ENCODE measurements around the gene OR10D3.
"Not testable (repeated sequence)": the region's sequence is repeated elsewhere in the genome, so short reads cannot be mapped to it uniquely, and the experiment has no call there.

OR10D3 gene

GRCh38 chr11:124183068-124183467, at the start of gene OR10D3:
TSS of gene OR10D3 (plus strand) at chr11:124183345. CDS start at chr11:124185270, 1,925 bp downstream.
- no peak for DNase-seq

GRCh38 chr11:124143034-124143433, 40.1 kb upstream of the OR10D3 start:
- DNase-seq, result no peak

DNA sequence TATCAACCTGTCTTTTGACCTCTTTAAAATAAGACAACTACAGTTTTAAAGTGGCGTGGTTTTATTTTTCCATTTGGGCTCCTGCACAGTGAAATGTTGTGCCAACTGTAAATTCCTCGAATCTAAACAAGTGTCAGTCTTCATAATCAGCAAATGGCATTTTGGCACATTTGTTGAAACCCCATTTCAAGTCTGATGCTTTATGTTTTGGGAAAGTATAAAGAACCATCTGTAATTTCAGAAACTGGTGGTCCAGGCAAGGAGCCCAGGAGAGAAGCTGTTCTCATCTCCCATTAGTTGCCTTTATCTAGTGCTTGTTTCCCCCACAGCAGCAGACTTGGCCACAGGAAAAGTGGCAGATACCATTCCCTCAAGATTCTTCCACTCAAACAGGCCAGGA, 35.2 kb upstream of the OR10D3 start:
- no peak for DNase-seq

DNA sequence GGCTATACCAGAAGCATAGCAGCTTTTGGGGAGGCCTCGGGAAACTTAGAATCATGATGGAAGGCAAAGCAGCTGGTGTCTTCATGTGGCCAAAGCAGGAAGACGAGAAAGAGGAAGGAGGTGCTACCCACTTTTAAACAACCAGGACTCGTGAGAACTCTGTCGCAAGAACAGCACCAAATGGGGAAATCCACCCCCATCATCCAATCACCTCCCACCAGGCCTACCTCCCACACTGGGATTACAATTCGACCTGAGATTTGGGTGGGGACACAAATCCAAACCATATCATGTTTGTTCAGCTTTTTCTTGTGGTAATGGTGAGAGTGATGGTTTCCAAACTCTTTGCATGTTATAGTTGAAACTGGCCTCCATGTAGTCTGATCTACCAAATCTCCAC, 32.5 kb upstream of the OR10D3 start:
- no peak for DNase-seq

DNA sequence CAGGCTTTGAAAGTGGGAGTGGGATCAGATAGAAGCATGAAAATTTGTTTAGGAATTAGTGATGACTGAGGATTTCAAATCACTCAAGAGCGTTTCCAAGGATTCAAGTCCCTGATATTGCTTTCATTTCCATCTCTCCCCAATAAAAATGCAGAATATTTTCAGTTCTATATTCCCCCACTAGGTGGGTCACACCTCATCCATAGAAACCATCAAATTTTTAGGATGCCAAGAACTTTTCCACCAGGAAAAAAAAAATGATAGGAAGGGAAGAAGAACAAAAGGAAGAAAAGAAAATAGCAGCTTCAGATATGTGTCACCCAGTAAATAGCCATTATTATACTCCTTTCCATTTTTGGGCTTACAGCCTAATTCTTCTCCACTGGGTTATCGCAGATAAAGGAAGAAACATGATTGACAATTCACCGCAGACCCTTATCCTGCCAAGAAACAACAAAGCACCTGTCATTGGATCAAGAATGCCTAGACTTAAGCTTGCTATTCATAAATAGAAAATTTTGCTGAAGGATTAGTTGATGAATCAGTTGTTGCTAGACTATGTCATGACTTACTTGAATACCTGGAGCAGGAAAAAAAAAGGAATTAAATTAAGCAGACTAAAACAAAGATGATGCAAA, 30.3 kb upstream of the OR10D3 start:
- no peak for DNase-seq

GRCh38 chr11:124153821-124154220, 29.3 kb upstream of the OR10D3 start:
- DNase-seq, result no peak

DNA sequence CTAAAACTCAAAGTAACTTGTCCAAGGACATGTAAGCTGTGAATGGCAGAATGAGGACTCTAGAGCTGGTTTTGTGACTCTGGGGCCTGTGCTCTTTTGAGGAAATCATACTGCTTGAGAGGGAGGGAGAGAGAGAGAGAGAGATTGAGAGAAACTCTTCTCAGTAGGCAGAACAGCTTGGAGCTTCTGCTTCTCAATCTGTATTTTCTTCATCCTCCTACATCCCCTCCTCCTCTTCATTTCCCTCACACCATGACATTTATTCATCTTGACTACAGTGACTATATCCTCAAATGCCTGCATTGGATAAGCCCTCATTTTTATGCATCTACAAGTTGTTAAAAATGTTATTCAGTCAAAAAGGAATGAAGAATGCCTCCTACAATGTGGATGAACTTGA, 23.7 kb upstream of the OR10D3 start:
- no peak for DNase-seq

DNA sequence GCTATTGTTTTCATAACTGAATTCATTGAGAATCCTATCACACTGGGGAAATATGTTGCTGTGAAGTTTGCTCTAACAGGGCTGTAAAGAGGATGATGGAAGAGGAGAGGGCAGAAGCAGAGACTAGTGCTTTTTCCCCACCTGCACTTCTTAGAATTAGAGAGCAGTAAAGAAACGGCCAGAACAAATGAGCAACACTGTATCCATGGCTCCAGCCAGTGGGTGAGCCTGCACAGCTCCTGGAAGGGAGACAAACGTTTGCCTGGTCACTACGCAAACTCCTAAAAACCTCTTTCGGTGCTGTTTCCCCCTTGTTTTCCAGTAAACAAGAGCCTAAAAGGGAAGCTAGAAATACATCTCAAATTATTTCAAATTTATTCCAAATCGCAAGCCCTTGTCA, 22.2 kb upstream of the OR10D3 start:
- no peak for DNase-seq

DNA sequence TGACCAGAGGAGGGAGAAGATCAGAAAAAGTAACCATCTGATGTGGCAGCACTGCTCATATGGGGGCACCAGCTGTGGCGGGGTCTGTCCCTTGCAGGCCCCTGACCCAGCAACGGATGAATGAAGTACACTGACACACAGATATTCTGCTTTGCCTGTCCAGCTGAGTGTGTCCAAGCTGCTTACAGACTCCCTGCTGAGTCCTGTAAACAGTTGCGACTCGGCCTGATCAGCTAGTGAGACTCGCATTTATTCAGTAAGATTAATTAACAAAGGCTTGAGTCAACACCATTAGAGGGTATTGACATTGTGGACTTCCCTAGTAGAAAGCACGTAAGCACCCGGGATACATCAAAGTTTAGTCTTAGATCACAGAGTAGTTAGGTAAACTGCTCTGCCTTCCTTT, 15.3 kb upstream of the OR10D3 start:
- DNase-seq, result peak; percentile 8 to 65

- DNase-seq, result peak in 1 of 2 experiments; percentile 21
These were observed 14.3 kb upstream of the OR10D3 start for GRCh38 chr11:124168796-124169195.

DNA sequence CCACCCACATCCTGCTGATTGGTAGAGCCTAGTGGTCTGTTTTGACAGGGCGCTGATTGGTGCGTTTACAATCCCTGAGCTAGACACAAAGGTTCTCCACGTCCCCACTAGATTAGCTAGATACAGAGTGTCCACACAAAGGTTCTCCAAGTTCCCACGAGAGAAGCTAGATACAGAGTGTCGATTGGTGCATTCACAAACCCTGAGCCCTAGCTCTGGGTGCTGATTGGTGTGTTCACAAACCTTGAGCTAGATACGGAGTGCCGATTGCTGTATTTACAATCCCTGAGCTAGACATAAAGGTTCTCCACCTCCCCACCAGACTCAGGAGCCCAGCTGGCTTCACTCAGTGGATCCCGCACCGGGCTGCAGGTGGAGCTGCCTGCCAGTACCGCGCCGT, 12.8 kb upstream of the OR10D3 start:
- DNase-seq, result not testable (repeated sequence)

DNA sequence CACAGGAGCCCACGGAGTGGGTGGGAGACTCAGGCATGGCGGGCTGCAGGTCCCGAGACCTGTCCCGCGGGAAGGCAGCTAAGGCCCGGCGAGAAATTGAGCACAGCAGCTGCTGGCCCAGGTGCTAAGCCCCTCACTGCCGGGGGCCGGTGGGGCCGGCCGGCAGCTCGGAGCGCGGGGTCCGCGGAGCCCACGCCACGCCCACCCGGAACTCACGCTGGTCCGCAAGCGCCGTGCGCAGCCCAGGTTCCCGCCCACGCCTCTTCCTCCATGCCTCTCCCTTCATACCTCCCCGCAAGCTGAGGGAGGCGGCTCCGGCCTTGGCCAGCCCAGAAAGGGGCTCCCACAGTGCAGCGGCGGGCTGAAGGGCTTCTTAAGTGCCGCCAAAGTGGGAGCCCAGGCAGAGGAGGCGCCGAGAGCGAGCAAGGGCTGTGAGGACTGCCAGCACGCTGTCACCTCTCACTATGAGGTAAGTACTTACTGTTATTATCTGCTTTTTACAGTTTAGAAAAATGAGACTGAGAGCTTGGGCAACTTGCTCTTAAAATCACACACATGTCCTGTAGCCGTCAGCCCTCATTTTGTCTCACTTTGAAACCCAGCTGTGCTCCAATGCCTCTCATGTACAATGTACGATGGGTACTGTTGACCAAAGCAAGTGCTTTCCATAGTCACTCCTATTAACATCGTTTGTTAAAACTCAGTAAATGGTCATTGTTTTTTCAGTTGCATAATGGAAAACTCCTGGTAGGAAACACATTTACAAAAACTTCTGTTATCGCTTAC, 12.2 kb upstream of the OR10D3 start:
- DNase-seq, result no peak

- DNase-seq, result peak; percentile 6 to 39
These were observed 11.0 kb upstream of the OR10D3 start for GRCh38 chr11:124172101-124172500.

DNA sequence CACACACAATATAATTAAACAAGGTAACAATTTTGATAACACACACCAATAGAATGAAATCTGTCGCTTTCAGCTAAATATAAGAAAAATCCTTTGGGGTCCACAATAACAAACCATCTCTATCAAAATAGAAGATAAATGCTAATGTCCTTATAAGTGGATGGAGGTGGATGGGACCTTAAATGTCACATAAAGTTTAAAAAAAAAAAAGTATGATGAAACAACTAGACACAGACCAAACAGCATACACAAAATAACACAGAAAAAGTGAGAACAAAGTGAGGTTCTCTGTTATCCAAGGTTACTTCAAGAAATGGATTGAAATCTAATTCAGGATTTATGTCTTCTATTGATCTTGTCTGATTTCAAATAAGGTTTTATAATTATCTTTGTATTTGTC, 10.5 kb upstream of the OR10D3 start:
- DNase-seq, result no peak

DNA sequence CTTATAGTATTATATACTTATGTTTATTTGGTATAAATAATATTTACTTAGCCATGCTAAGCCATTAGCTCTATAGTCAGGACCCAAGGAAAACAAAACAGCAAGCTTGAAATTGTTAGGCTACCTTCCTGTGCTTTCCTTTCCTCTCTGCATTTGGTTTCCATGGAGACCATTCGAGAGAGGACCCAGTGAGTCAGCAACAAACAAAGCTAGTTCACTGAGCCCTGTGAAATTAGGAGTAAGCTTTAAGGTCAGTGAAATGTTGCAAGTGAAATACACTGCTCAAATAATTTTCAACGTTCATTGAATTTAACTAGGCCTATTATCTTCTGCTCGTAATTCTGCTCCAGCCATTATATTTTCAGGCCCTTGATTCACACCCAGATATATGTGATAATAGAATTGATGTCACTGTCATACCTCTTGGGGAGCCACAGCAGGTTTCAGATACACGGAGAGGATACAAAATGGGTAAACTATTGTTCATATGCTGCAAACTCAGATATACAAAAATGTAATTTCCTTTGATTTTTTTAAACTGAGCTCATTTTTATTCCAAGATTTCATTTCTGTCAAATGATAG, 9.1 kb upstream of the OR10D3 start:
- peak; percentile 64 to 91 for DNase-seq

DNA sequence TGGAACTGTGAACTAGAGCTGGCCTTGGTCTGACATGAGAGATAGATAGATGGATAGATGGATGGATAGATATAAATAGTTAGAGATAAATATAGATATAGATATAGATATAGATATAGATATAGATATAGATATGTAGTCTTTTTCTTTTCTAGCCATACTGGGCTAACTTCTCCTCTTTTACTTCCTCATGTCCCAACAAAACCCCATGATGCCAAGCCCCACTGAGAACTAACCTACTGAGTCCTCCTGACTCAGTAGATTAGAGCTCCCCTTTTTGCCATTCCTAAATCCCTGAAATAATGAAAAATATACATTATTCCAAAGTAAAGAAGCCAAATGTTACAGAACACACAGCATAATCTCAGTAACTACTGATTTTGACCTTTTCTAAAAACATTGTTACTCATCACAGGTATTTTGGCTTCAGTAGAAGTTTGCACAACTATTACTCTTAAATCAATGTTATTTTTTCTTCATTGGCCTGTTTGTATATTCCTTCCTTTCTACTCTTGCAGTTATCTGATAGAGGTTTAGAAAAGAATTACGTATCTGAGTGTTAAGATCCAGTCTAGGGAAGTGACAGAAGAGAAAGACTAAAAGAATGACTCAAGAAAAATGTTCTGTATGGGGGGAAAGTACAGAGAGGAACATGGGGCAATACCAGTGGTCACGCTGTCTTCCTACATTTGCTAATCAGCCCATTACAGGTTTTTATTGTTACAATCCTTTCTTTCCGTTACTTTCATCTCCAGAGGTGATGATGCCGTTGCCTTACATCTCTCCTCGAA, 6.0 kb upstream of the OR10D3 start:
- no peak for DNase-seq

DNA sequence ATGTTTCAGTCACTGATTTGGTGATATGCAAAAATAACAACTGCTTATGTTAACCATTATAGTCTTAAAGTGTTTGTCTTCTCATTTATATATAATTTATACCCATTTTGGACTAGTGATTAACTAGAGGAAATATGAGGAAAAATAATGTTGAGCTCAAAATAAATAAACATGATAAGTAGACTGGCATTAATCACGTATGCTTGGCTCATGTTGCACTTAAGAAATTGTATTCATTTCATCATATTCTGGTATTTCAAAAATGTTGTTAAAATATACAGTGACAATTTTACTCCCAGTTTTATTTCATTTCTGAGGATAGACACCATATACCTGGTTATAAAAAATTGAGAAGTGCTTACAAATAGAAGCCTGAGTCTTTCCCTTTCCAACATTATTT, 3.8 kb upstream of the OR10D3 start:
- no peak for DNase-seq

- no peak for DNase-seq
These were observed 7.4 kb downstream of the OR10D3 start for GRCh38 chr11:124190298-124191139.

DNA sequence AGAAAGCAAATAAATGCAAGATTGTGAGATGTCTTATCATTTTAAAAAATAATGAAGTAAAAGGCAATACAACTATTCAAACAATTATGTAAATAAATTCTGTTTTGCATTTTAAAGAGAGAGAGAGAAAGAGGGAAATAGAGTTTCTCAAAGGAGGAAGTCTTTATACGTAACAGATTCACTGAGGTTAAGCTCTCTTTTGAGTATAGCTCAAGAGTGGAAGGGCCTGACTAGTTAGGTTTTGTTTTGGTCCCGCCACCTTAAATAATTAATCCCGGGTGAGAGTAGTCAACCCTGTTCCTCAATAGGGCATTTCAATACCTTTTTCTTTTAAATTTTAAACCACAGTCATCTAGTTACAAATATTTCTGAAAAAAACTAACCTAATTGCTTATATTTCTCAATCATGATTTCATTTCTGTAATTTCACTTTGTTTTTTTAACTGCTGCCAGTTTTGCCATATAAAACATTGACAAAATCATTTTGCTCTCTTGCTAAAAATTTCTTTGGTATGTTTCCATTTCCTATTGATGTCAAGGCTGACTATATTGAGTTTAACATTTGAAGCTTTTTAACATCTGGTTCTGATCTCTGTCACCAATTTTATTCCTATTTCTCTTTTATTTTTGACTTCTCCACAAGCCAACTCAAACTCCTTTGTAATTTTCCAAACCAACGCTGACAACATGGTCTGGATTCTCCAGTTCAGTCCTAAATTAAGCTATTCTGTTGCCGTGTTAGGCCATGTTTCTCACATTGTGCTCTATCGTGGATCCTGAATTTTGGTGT, 10.3 kb downstream of the OR10D3 start:
- no peak for DNase-seq

- DNase-seq, result no peak
These were observed 11.4 kb downstream of the OR10D3 start for GRCh38 chr11:124194293-124195188.
